Measurements from ENCODE around the gene GPR180.

DNA sequence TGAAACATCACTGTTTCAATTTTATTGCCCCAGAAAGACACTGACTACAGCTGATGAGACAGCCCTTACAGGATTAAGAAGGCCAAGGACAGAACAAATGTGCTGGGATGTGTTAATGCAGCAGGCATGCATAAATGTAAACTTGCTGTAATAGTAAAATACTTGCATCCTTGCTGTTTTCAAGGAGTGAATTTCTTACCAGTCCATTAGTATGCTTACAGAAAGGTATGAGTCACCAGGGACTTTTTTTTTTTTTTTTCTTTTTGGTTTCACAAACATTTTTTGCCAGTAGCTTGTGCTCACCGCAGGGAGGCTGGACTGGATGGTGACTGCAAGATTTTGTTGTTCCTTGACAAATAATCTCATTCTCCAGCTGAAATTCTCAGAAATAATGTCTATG lies 55.1 kb downstream of the GPR180 start:
- TF ChIP-seq, protein P1, sequence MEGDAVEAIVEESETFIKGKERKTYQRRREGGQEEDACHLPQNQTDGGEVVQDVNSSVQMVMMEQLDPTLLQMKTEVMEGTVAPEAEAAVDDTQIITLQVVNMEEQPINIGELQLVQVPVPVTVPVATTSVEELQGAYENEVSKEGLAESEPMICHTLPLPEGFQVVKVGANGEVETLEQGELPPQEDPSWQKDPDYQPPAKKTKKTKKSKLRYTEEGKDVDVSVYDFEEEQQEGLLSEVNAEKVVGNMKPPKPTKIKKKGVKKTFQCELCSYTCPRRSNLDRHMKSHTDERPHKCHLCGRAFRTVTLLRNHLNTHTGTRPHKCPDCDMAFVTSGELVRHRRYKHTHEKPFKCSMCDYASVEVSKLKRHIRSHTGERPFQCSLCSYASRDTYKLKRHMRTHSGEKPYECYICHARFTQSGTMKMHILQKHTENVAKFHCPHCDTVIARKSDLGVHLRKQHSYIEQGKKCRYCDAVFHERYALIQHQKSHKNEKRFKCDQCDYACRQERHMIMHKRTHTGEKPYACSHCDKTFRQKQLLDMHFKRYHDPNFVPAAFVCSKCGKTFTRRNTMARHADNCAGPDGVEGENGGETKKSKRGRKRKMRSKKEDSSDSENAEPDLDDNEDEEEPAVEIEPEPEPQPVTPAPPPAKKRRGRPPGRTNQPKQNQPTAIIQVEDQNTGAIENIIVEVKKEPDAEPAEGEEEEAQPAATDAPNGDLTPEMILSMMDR (IDR thresholded peaks at IDR 0.05), result no peak
- TF ChIP-seq, protein P2, sequence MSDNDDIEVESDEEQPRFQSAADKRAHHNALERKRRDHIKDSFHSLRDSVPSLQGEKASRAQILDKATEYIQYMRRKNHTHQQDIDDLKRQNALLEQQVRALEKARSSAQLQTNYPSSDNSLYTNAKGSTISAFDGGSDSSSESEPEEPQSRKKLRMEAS (IDR thresholded peaks at IDR 0.05), result no peak
- TF ChIP-seq HDAC2 (IDR thresholded peaks at IDR 0.05) (no peak), POLR2A (IDR thresholded peaks at IDR 0.05; ENCODE audit: low read length) (no peak), MAFK (IDR thresholded peaks at IDR 0.05; ENCODE audit: partially characterized antibody) (no peak), KDM5A (IDR thresholded peaks at IDR 0.05) (no peak), MAZ (IDR thresholded peaks at IDR 0.05; ENCODE audit: borderline replicate concordance, low read depth, low read length) (no peak), NFE2L2 (conservative IDR thresholded peaks at IDR 0.05; ENCODE audit: low read length) (no peak), NR3C1 (IDR thresholded peaks at IDR 0.05) (no peak), EP300 (IDR thresholded peaks at IDR 0.05) (no peak), TFCP2L1 (CRISPR knock-in tag; IDR thresholded peaks at IDR 0.05) (no peak)
- TF ChIP-seq, protein P3, sequence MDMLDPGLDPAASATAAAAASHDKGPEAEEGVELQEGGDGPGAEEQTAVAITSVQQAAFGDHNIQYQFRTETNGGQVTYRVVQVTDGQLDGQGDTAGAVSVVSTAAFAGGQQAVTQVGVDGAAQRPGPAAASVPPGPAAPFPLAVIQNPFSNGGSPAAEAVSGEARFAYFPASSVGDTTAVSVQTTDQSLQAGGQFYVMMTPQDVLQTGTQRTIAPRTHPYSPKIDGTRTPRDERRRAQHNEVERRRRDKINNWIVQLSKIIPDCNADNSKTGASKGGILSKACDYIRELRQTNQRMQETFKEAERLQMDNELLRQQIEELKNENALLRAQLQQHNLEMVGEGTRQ (IDR thresholded peaks at IDR 0.05), result no peak
